Measurements from ENCODE around the gene GDPD2. TPM values are rescaled to one million over a fixed set of nuclear protein-coding genes. Genes with fewer than 3 reads are reported as not detected.

The GDPD2 gene, protein sequence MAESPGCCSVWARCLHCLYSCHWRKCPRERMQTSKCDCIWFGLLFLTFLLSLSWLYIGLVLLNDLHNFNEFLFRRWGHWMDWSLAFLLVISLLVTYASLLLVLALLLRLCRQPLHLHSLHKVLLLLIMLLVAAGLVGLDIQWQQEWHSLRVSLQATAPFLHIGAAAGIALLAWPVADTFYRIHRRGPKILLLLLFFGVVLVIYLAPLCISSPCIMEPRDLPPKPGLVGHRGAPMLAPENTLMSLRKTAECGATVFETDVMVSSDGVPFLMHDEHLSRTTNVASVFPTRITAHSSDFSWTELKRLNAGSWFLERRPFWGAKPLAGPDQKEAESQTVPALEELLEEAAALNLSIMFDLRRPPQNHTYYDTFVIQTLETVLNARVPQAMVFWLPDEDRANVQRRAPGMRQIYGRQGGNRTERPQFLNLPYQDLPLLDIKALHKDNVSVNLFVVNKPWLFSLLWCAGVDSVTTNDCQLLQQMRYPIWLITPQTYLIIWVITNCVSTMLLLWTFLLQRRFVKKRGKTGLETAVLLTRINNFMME
- total RNA-seq: under 1 TPM; 0.12 to 0.33 TPM

DNA sequence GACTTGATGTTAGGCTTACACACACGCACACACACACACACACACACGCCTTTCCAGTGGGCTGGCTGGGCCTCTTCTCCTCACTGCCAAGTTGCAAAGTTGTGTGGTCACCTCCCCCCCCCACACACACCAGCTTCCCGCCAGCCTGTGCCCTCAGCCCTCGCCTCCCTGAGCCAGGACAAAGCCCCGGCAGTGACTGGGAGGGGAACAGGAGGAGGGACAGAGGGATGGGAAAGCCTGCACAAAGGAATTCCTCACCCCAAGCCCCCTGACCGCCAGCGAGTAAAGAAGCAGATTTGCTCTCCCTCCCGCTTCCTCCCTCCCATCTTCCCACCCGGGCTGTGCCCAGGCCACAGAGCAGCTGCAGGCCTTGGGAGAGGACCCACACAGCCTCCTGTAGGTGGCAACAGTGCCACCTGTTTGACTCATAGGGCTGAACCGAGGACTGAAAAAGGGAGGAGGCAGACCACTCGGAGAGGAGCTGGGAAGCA lies at the start of gene GDPD2:
TSS of gene GDPD2 (plus strand) at position 464 of the 491 bp plus-strand sequence. CDS start 1,671 bp downstream, outside the sequence.

DNA sequence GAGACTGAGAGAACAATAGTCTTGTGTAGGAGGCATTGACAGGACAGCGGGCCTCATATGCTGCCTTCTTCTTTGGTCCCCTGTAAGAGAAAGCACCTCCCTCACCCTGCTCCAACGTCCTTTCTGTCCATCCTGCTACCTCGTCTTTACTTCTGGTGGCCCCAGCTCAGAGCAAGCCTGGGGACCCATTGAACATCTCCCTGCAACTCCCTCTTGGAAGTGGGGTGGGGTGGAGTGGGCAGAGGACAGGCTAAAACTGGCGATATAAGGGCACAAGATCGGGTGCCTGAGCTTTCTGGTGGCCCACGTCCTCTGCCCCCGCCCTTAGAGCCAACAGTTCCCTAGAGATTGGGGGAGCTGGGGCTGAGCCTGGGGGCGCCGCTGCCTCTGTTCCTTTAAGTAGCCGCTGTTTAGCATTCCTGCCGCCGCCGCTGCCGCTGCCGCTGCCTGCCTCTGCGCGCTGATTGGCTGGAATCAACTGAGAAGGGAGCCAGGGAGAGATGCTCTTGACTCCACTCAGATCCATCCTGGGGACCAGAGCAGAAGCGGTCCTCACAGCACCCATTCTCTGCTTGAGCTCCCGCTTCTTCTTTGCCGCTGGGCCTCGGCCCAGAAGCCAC lies 21.3 kb downstream of the GDPD2 start, which contains the start of gene DLG3:
TSS of gene DLG3 (plus strand) at position 510 of the 620 bp plus-strand sequence. CDS start 367 bp downstream, outside the sequence.

Other genes starting within 250 kb of the GDPD2 start
- gene DGAT2L6, start 245.8 kb upstream of the GDPD2 start, total RNA-seq: not detected
- not detected for gene AWAT1, start 188.7 kb upstream of the GDPD2 start, total RNA-seq
- under 1 TPM; 0.14 to 0.28 TPM for gene P2RY4, start 163.1 kb upstream of the GDPD2 start, total RNA-seq
- gene ARR3, start 155.0 kb upstream of the GDPD2 start, total RNA-seq: not detected
- not detected for gene RAB41, start 141.1 kb upstream of the GDPD2 start, total RNA-seq
- 10 to 100 TPM; 33.1 to 33.3 TPM for gene PDZD11, start 133.4 kb upstream of the GDPD2 start, total RNA-seq
- gene KIF4A, start 133.2 kb upstream of the GDPD2 start, total RNA-seq: 10 to 100 TPM; 28.0 to 28.8 TPM
- 10 to 100 TPM; 15.2 to 15.4 TPM for gene DLG3, start 21.5 kb downstream of the GDPD2 start, total RNA-seq

Data from activated naive CD4-positive, alpha-beta T cell treated with anti-CD3 and anti-CD28 coated beads, Interleukin-2, amount 10 ng/mL, durations not matched to agents 5 hours and 36 hours (primary cell).